Coronary artery (tissue), 2 donors: Measurements from ENCODE around the gene RASGEF1B.

Experiments used
- DNase-seq: peaks from one replicate; pipeline ENCODE4 v3.0.0-alpha.2; 2017; ENCODE audit warnings: low spot score
- H3K27ac ChIP-seq, 2 donors: fragments of 200-600 bp; sonication (generic); one replicate each; pipeline ENCODE4 v1.5.1; 2016 to 2019
- H3K4me3 ChIP-seq: fragments of 200-600 bp; sonication (generic); 2 replicates; pipeline ENCODE4 v1.5.1; 2016; ENCODE audit warnings: mild to moderate bottlenecking, moderate library complexity
- TF ChIP-seq, protein P1 (sequence below): fragments of 200-600 bp; sonication (generic); IDR thresholded peaks from one replicate; pipeline ENCODE4 v1.5.1; 2019; ENCODE audit warnings: antibody characterized with exemption

Gene RASGEF1B

DNA sequence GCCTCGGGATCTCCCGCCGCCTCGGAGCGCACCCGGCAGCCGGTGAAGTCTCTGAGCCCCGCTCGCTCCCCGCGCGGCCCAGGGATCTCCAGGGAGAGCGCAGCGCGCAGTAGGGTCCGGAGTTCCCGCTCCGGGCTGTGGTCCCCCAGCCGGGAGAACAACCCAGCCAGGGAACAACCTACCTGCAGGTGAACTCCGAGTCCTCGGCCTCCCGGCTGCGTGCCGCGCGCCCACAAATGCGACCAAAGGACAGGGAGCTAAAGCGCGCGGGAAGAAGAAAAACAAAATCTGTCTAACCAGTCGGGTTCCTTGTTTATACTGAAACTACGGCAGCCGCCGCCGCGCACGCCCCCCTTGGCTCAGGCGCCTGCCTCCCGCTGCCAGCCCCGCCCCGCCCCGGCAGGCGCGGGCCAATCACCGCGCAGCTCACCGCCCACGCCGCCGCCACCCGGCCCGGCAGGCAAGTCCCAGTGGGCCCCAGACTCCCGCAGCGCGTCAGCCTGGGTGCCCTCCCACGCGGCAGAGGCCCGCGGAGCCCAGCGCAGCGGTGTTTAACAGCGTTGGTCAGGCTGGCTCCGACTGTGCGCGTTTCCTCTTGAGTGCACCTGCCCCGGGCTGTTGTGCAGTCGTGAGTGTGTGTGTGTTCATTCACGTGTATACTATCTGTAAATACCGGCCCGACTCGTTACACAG is at the start of gene RASGEF1B:
TSS of gene RASGEF1B (minus strand) at position 320 of the 693 bp plus-strand sequence. CDS start 12,399 bp downstream, outside the sequence.
- TF ChIP-seq, protein P1, sequence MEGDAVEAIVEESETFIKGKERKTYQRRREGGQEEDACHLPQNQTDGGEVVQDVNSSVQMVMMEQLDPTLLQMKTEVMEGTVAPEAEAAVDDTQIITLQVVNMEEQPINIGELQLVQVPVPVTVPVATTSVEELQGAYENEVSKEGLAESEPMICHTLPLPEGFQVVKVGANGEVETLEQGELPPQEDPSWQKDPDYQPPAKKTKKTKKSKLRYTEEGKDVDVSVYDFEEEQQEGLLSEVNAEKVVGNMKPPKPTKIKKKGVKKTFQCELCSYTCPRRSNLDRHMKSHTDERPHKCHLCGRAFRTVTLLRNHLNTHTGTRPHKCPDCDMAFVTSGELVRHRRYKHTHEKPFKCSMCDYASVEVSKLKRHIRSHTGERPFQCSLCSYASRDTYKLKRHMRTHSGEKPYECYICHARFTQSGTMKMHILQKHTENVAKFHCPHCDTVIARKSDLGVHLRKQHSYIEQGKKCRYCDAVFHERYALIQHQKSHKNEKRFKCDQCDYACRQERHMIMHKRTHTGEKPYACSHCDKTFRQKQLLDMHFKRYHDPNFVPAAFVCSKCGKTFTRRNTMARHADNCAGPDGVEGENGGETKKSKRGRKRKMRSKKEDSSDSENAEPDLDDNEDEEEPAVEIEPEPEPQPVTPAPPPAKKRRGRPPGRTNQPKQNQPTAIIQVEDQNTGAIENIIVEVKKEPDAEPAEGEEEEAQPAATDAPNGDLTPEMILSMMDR, result no peak
- Histone ChIP-seq H3K27ac (peak within 1 kb of the TSS; percentile 91 to 92), H3K4me3 (peak within 1 kb of the TSS; percentile 90)
- DNase-seq, result peak; percentile 95

GRCh38 chr4:81519856-81520255 is 48.1 kb upstream of the RASGEF1B start:
- TF ChIP-seq, protein P1, result no peak
- DNase-seq, result no peak
- Histone ChIP-seq H3K4me3 (no peak overlapping the region), H3K27ac (no peak overlapping the region)

GRCh38 chr4:81519427-81519773 is 47.7 kb upstream of the RASGEF1B start:
- no peak overlapping the region for H3K4me3 ChIP-seq
- TF ChIP-seq, protein P1, result no peak
- DNase-seq, result no peak
- H3K27ac ChIP-seq, result no peak overlapping the region

DNA sequence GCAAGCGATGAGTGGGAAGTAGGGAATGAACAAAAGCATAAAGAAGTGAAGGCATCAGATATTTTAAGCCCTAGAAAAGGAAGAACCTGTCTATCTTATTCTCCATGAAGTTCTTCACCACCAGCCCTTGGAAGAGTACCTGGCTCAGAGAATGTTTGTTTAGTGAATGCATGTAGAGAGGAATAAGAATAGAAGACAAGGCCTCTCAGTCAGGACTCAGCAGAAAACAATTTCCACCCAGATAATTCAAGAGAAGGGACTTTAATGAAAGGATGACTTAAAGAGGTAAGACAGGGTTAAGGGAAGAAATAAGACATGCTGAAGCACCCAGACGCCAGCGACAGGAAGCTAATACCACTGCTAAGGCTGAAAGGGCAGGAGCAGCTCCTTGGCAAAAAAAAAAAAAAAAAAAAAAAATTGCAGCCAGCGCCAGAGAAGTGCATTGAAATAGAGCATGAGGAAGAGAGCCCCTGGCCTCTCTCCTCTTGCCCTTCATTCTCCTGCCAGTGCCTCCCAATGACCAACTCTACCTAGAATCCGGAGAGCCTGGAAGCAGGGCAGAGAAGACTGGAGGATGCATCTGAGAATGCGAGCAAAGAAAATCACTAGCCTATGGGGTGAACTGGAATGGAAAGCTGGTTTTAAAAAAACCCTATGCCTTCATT is 47.2 kb upstream of the RASGEF1B start:
- DNase-seq, result no peak
- Histone ChIP-seq H3K27ac (no peak overlapping the region), H3K4me3 (no peak overlapping the region)
- TF ChIP-seq, protein P1, result no peak

DNA sequence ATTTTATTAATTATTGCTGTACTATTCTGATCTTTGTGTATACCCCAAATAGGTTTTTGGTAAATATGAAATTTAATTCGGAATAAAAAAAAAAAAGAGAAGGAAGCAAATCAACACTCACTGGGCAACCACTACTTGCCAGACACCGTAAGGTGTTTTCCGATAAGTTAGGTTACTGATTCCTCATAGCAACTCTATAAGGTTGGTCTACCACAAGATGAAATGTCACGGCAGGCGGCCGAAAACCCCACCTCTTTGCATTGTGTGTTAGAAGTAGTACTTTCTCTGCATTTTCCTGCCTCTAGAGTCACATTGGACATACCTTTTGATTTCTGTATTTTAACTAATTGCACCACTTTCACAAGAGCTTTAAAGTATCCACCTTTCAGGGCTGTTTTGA is 44.5 kb upstream of the RASGEF1B start:
- H3K4me3 ChIP-seq, result no peak overlapping the region
- TF ChIP-seq, protein P1, result no peak
- H3K27ac ChIP-seq, result no peak overlapping the region
- DNase-seq, result no peak

DNA sequence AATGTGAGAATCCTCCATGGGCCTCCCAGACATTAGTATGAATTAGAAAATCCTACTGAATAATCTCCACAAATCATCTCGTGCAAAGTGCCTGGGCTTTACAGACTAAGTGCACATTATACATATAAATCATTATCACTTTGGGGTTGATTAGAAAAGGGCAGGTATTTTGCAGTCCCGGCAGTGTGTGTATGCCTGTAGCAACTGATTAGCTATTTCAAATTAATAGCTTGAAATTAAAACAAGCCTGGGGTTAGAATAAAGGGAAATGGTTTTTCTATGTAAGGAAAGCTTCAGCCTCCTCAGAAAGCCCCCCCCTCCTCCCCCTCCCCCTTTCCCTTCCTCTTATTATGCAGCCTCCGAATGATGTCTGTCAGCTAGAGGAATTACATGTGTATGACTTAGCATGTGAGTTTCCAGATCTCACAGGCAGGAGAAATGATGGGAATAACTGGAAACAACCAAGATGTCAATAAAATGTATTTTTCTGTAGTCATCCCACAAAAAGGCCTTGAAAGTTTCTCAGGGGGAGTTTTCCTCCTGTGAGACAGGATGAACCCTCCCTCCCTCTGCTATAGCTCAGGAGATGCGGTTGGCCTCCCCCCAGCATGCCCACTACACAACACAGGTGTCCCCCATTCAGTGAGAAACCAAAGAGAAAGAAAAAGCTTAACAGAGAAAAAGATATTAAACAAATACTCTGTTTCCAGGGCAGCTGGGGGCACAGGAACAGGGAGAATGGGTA is 41.2 kb upstream of the RASGEF1B start:
- H3K4me3 ChIP-seq, result no peak overlapping the region
- no peak for DNase-seq
- H3K27ac ChIP-seq, result no peak overlapping the region
- TF ChIP-seq, protein P1, result no peak
